Activated T-helper 2 cell treated with anti-CD3 and anti-CD28 coated beads, Interferon-gamma antibody, Interleukin-2, Interleukin-4, amounts not matched to agents 10 μg/mL and 5 μg/mL and 100 μg/mL, durations not matched to agents 14 hours and 24 hours and 36 hours (primary cell): Measurements from ENCODE around the gene MGA. TPM values are rescaled to one million over a fixed set of nuclear protein-coding genes. Genes with fewer than 3 reads are reported as not detected.

Source experiments
- DNase-seq: peaks from one replicate; pipeline ENCODE4 v3.0.0; 2021; ENCODE audit warnings: low spot score
- H3K27ac Mint-ChIP-seq: one replicate; pipeline ENCODE4 v1.8.0; 2021; ENCODE audit warnings: mixed read lengths
- H3K27me3 Mint-ChIP-seq: one replicate; pipeline ENCODE4 v1.8.0; 2021; ENCODE audit warnings: low read depth, mixed read lengths
- H3K36me3 Mint-ChIP-seq: one replicate; pipeline ENCODE4 v1.8.0; 2021; ENCODE audit warnings: low read depth, mixed read lengths
- H3K4me1 Mint-ChIP-seq: one replicate; pipeline ENCODE4 v1.8.0; 2021; ENCODE audit warnings: low read depth, mixed read lengths
- H3K4me3 Mint-ChIP-seq: one replicate; pipeline ENCODE4 v1.8.0; 2021; ENCODE audit warnings: low read depth, mild to moderate bottlenecking, moderate library complexity, mixed read lengths
- H3K9me3 Mint-ChIP-seq: one replicate; pipeline ENCODE4 v1.8.0; 2021; ENCODE audit warnings: mixed read lengths
- intact Hi-C: fragments of 100-400 bp; cut with micrococcal nuclease; formaldehyde crosslinking; loops from one replicate; pipeline ENCODE4 v1.15.1; 2023
- total RNA-seq: library from RNA; stranded (reverse); gene quantifications from 2 replicates; pipeline ENCODE4 v1.2.3, GENCODE V29; 2022

MGA gene
- total RNA-seq, 1 donor from 2014 or later: 37.7 TPM

DNA sequence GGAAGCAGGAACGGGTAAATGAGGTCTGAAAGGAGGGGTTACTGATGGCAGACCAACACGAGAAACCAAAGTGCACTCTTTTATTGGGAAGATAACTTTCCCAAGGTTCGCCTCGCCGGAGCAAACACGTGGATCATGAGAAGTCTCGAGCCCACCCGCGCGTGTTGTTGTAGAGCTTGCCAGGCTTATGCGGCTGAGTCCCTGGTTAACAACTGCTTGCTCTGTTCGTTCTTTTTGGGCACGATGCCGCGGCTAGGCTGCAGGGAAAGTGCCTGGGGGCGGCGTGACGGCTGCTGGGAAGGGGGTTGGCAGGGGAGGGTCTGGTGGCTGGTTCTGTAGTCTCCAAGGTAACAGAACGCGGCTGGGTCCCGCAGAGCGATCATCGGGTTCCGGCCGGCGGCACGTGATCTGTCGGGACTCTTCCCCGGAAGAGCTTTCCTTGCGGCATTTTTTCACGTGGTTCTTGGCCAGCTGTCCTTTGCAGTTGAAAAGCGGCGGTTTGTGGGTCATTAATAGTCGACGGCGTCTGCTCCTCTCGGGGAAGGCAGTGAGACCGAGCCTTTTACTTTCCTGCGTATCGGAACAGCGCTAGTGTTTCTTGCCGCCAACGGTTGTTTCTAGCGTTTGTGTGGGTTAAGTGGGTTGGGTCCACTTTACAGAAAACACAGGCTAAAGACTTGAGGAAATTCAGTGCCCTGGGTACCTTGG, 1.5 kb downstream of the MGA start:
- H3K4me3 Mint-ChIP-seq: peak overlapping the region; percentile 88
- H3K27me3 Mint-ChIP-seq: peaks cover 20% of the 10 kb centered on the region
- peaks cover 7% of the 10 kb centered on the region for H3K9me3 Mint-ChIP-seq
- intact Hi-C loops: loop anchor here (2.0 to 5.0 kb wide), 3 partner anchors 36 to 431 kb away; partner anchors contain the start of genes CHP1 and EXD1
- DNase-seq: peak; percentile 58
- H3K36me3 Mint-ChIP-seq: peaks cover 14% of the 10 kb centered on the region
- H3K27ac Mint-ChIP-seq: peak overlapping the region; percentile 87
- H3K4me1 Mint-ChIP-seq: peaks cover 35% of the 10 kb centered on the region

GRCh38 chr15:41666353-41666920, 6.2 kb downstream of the MGA start:
- Mint-ChIP-seq H3K9me3 (no peaks in the 10 kb centered on the region), H3K4me3 (no peak overlapping the region), H3K27ac (no peak overlapping the region), H3K4me1 (peaks cover 22% of the 10 kb centered on the region), H3K36me3 (peaks cover 26% of the 10 kb centered on the region), H3K27me3 (no peaks in the 10 kb centered on the region)
- intact Hi-C loops: no loop called here
- DNase-seq: no peak

- intact Hi-C loops: no loop called here
- H3K4me3 Mint-ChIP-seq: no peak overlapping the region
- no peaks in the 10 kb centered on the region for H3K9me3 Mint-ChIP-seq
- peaks cover 28% of the 10 kb centered on the region for H3K36me3 Mint-ChIP-seq
- no peak for DNase-seq
- no peaks in the 10 kb centered on the region for H3K27me3 Mint-ChIP-seq
- H3K27ac Mint-ChIP-seq: no peak overlapping the region
- peaks cover 13% of the 10 kb centered on the region for H3K4me1 Mint-ChIP-seq
Observed at GRCh38 chr15:41669701-41670100, 9.5 kb downstream of the MGA start.

- H3K9me3 Mint-ChIP-seq: no peaks in the 10 kb centered on the region
- H3K27ac Mint-ChIP-seq: no peak overlapping the region
- no peak for DNase-seq
- intact Hi-C loops: no loop called here
- H3K4me3 Mint-ChIP-seq: no peak overlapping the region
- peaks cover 36% of the 10 kb centered on the region for H3K36me3 Mint-ChIP-seq
- no peaks in the 10 kb centered on the region for H3K27me3 Mint-ChIP-seq
- peaks cover 15% of the 10 kb centered on the region for H3K4me1 Mint-ChIP-seq
Observed at GRCh38 chr15:41671656-41672648, 11.7 kb downstream of the MGA start.

DNA sequence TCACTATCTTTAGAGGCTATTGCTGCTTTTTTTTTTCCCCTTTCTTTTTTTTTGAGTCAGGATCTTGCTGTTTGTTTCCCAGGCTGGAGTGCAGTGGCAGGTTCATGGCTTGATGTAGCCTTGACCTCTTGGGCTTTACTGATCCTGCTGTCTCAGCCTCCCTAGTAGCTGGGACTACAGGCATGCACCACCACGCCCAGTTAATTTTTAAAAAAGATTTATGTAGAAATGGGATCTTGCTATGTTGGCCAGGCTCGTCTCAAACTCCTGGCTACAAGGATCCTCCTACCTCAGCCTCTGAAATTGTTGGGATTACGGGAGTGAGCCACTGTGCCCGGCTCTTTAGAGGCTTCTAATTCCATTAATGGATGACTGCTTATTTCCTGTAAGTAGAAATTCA, 15.1 kb downstream of the MGA start:
- Mint-ChIP-seq H3K27ac (peak overlapping the region; percentile 52), H3K4me3 (no peak overlapping the region), H3K9me3 (peaks cover 4% of the 10 kb centered on the region), H3K27me3 (no peaks in the 10 kb centered on the region), H3K4me1 (peaks cover 14% of the 10 kb centered on the region), H3K36me3 (peaks cover 39% of the 10 kb centered on the region)
- DNase-seq: no peak
- intact Hi-C loops: no loop called here

GRCh38 chr15:41678742-41679141, 18.5 kb downstream of the MGA start:
- Mint-ChIP-seq H3K36me3 (peaks cover 45% of the 10 kb centered on the region), H3K4me1 (peaks cover 12% of the 10 kb centered on the region), H3K27ac (no peak overlapping the region), H3K4me3 (no peak overlapping the region), H3K27me3 (no peaks in the 10 kb centered on the region), H3K9me3 (peaks cover 4% of the 10 kb centered on the region)
- intact Hi-C loops: no loop called here
- no peak for DNase-seq

GRCh38 chr15:41683955-41684354, 23.8 kb downstream of the MGA start:
- peaks cover 4% of the 10 kb centered on the region for H3K9me3 Mint-ChIP-seq
- H3K4me1 Mint-ChIP-seq: peaks cover 8% of the 10 kb centered on the region
- no peak for DNase-seq
- H3K27me3 Mint-ChIP-seq: no peaks in the 10 kb centered on the region
- H3K4me3 Mint-ChIP-seq: no peak overlapping the region
- no peak overlapping the region for H3K27ac Mint-ChIP-seq
- peaks cover 24% of the 10 kb centered on the region for H3K36me3 Mint-ChIP-seq
- intact Hi-C loops: no loop called here

DNA sequence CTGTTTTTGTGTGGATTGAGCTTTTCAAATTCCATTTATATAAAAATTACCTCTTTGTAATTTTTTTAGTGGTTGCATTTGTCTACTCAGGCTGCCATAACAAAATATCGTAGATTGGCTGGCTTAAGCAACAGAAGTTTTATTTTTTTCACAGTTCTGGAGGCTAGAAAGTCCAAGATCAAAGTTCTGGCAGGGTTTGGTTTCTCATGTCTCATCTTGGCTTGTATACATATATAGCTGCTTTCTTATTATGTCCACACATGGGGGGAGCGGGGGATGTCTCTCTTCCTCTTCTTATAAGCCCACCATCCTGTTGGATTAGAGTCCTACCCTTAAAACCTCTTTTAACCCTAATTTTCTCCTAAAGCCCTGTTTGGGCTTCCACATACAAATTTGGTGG, 28.5 kb downstream of the MGA start:
- peaks cover 6% of the 10 kb centered on the region for H3K36me3 Mint-ChIP-seq
- no peak overlapping the region for H3K4me3 Mint-ChIP-seq
- H3K4me1 Mint-ChIP-seq: peaks cover 27% of the 10 kb centered on the region
- no peaks in the 10 kb centered on the region for H3K27me3 Mint-ChIP-seq
- H3K27ac Mint-ChIP-seq: no peak overlapping the region
- no peaks in the 10 kb centered on the region for H3K9me3 Mint-ChIP-seq
- intact Hi-C loops: no loop called here
- no peak for DNase-seq

DNA sequence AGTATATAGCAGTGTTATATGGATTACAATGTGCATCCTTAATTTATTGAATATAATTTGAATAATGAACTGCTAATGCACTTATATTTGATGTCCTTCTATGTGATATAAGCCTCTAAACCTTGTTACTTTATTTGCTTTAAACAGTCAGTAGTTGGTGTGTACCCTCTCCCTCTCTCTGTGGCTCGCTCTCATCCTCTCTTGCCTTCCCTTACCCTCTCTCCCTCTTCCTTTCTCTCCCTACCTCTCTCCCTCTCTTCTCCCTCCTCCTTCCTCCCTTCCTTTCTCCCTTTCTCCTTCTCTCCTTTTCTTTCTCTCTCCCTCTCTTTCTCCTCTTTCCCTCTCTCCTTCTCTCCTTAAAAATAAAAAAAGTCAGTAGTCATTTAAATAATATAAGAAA, 28.9 kb downstream of the MGA start:
- intact Hi-C loops: no loop called here
- no peaks in the 10 kb centered on the region for H3K9me3 Mint-ChIP-seq
- peaks cover 6% of the 10 kb centered on the region for H3K36me3 Mint-ChIP-seq
- DNase-seq: no peak
- H3K4me3 Mint-ChIP-seq: no peak overlapping the region
- H3K27ac Mint-ChIP-seq: no peak overlapping the region
- no peaks in the 10 kb centered on the region for H3K27me3 Mint-ChIP-seq
- peaks cover 27% of the 10 kb centered on the region for H3K4me1 Mint-ChIP-seq

- no peak for DNase-seq
- Mint-ChIP-seq H3K27ac (peak overlapping the region; percentile 8), H3K27me3 (no peaks in the 10 kb centered on the region), H3K4me3 (no peak overlapping the region), H3K36me3 (peaks cover 7% of the 10 kb centered on the region), H3K9me3 (no peaks in the 10 kb centered on the region), H3K4me1 (peaks cover 27% of the 10 kb centered on the region)
- intact Hi-C loops: no loop called here
Observed at GRCh38 chr15:41689834-41690233, 29.6 kb downstream of the MGA start.

DNA sequence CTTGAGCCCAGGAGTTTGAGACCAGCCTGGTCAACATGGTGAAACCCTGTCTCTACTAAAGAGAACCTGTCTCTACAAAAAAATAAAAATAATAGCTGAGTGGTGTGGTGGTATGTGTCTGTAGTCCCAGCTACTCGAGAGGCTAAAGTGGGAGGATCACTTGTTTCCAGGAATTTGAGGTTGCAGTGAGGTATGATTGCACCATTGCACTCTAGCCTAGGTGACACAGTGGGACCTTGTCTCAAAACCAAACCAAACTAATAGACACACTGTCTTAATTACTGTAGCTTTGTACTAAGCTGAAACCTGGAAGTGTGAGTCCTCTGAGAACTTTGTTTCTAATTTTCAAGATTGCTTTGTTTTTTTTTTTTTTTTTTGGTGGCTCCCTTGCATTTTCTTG, 30.4 kb downstream of the MGA start:
- H3K36me3 Mint-ChIP-seq: peaks cover 9% of the 10 kb centered on the region
- peaks cover 27% of the 10 kb centered on the region for H3K4me1 Mint-ChIP-seq
- intact Hi-C loops: no loop called here
- no peaks in the 10 kb centered on the region for H3K9me3 Mint-ChIP-seq
- H3K27ac Mint-ChIP-seq: no peak overlapping the region
- H3K27me3 Mint-ChIP-seq: no peaks in the 10 kb centered on the region
- DNase-seq: no peak
- H3K4me3 Mint-ChIP-seq: no peak overlapping the region

- intact Hi-C loops: no loop called here
- H3K9me3 Mint-ChIP-seq: no peaks in the 10 kb centered on the region
- H3K36me3 Mint-ChIP-seq: peaks cover 15% of the 10 kb centered on the region
- H3K27me3 Mint-ChIP-seq: no peaks in the 10 kb centered on the region
- peaks cover 35% of the 10 kb centered on the region for H3K4me1 Mint-ChIP-seq
- peak overlapping the region; percentile 88 for H3K27ac Mint-ChIP-seq
- H3K4me3 Mint-ChIP-seq: peak overlapping the region; percentile 65
- DNase-seq: no peak
Observed at GRCh38 chr15:41691471-41691870, 31.3 kb downstream of the MGA start.

- Mint-ChIP-seq H3K27me3 (no peaks in the 10 kb centered on the region), H3K27ac (peak overlapping the region; percentile 88), H3K9me3 (no peaks in the 10 kb centered on the region), H3K36me3 (peaks cover 21% of the 10 kb centered on the region), H3K4me3 (peak overlapping the region; percentile 65), H3K4me1 (peaks cover 37% of the 10 kb centered on the region)
- intact Hi-C loops: no loop called here
- DNase-seq: no peak
Observed at GRCh38 chr15:41692049-41692448, 31.8 kb downstream of the MGA start.
